ENCODE measurements around the gene SLC38A8. TPM values are rescaled to one million over a fixed set of nuclear protein-coding genes. Genes with fewer than 3 reads are reported as not detected.

Gene SLC38A8
- total RNA-seq, 2 experiments from 2014 or later = not detected

- Mint-ChIP-seq H3K27me3 (peaks cover 16% of the 10 kb centered on the region), H3K27ac (no peak overlapping the region), H3K4me3 (no peak overlapping the region), H3K9me3 (peaks cover 3% of the 10 kb centered on the region), H3K4me1 (no peaks in the 10 kb centered on the region), H3K36me3 (ENCODE audit: low read depth) (no peaks in the 10 kb centered on the region)
- ChIA-PET POLR2A (no interaction called here), CTCF (interaction anchor here (1.2 kb wide), 1 partner anchor 16 kb away, joined by 4 read pairs; no protein-coding TSS in a partner anchor)
- no peak for DNase-seq
These were observed 69.5 kb downstream of the SLC38A8 start for GRCh38 chr16:83973077-83973476.

DNA sequence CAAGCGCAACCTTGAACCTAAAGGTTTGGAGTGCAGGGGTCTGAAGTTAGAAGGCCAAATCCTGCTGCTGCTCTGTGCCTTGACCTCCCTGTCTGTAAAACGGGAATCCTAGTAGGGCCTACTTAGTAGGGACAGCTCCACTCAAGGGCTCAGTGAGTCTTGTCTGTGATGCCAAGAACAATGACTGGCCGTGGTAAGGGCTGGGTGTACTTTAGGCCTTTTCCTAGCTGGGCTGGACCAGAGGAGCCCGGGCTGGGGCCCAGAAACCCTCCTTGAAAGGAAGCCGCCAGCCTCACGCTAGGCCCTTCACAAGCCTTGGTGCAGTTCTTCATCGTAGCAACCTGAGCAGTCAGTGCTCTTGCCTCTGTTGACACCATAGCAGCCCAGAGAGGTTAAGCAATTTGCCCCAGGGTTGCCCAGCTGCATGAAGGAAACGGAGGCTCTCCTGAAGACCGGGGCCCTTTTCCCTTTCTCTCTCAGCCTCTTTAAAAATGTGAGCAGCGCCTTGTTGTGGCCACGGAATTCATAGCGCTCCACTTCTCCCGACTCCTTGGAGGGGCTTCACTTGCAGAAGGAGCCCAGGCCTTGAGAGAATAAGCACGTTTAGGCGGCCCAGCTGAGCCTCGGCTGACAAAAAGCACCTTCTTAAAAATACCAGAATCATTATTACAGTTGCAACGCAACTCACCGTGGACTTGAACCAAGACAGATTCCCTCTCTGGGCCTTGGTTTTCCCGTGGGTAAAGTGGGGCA, 70.2 kb downstream of the SLC38A8 start:
- H3K27me3 Mint-ChIP-seq = peaks cover 19% of the 10 kb centered on the region
- no peaks in the 10 kb centered on the region for H3K36me3 Mint-ChIP-seq (ENCODE audit: low read depth)
- CTCF ChIA-PET = interaction anchor here (1.2 to 2.1 kb wide), 3 partner anchors 16 to 215 kb away, joined by 3 to 5 read pairs (median 4); partner anchors contain the start of gene TAF1C
- H3K4me3 Mint-ChIP-seq = no peak overlapping the region
- no peaks in the 10 kb centered on the region for H3K9me3 Mint-ChIP-seq
- no peak for DNase-seq
- no peak overlapping the region for H3K27ac Mint-ChIP-seq
- H3K4me1 Mint-ChIP-seq = peaks cover 2% of the 10 kb centered on the region
- POLR2A ChIA-PET = no interaction called here

- H3K9me3 Mint-ChIP-seq = no peaks in the 10 kb centered on the region
These were observed 71.1 kb downstream of the SLC38A8 start for GRCh38 chr16:83971165-83972130.

GRCh38 chr16:83970430-83970815, 72.2 kb downstream of the SLC38A8 start:
- ChIA-PET POLR2A (no interaction called here), CTCF (interaction anchor here (1.0 to 2.1 kb wide), 4 partner anchors 13 to 217 kb away, joined by 3 to 5 read pairs (median 4); partner anchors contain the start of gene TAF1C)
- Mint-ChIP-seq H3K9me3 (no peaks in the 10 kb centered on the region), H3K36me3 (ENCODE audit: low read depth) (no peaks in the 10 kb centered on the region), H3K27me3 (peaks cover 19% of the 10 kb centered on the region), H3K27ac (no peak overlapping the region), H3K4me1 (peaks cover 2% of the 10 kb centered on the region), H3K4me3 (no peak overlapping the region)
- no peak for DNase-seq

More at GRCh38 chr16:83971165-83972130, 71.1 kb downstream of the SLC38A8 start:
- Mint-ChIP-seq H3K27ac (no peak overlapping the region), H3K36me3 (ENCODE audit: low read depth) (no peaks in the 10 kb centered on the region), H3K4me3 (no peak overlapping the region), H3K27me3 (peaks cover 19% of the 10 kb centered on the region), H3K4me1 (peaks cover 2% of the 10 kb centered on the region)
- CTCF ChIA-PET = interaction anchor here (1.0 to 2.1 kb wide), 5 partner anchors 14 to 216 kb away, joined by 3 to 5 read pairs (median 3); partner anchors contain the start of gene TAF1C
- POLR2A ChIA-PET = no interaction called here
- no peak for DNase-seq

DNA sequence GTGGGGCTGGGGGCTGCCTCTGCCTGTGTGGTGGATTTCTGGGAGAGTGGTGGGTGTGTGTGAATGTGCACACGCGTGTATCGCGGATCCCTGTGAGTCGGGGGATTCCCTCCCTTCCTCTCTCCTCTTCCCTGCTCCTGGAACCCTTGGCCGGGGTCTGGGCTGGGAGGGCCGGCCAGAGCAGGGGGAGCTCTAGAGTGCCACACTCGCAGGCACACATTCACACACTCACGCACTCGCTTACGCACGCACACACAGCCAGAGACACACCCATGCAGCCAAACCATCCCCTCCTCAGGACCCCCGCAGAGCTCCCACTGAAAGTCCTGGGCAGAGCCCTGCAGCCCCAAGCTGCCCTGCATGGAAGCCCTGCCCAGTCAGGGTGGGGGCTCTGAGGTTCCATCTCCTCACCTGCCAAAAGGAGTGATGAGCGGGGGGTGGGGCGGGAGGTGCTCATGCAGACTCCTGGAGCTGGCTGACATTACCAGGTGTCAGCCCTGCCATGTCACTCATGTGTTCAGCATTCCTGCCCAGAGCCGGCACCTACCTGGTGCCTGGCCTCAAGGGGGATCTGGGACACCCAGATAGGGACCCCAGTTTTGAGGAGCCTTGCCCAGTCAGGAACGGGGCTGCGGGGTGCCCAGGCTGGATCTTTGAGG, 72.7 kb downstream of the SLC38A8 start:
- CTCF ChIA-PET = interaction anchor here (1.7 to 2.1 kb wide), 2 partner anchors 12 to 217 kb away, joined by 4 to 5 read pairs; partner anchors contain the start of gene TAF1C

GRCh38 chr16:83968891-83969649, 73.5 kb downstream of the SLC38A8 start:
- Mint-ChIP-seq H3K4me3 (no peak overlapping the region), H3K9me3 (no peaks in the 10 kb centered on the region), H3K27ac (no peak overlapping the region), H3K4me1 (peaks cover 2% of the 10 kb centered on the region), H3K36me3 (ENCODE audit: low read depth) (no peaks in the 10 kb centered on the region), H3K27me3 (peaks cover 19% of the 10 kb centered on the region)
- DNase-seq = no peak
- CTCF ChIA-PET = no interaction called here
- POLR2A ChIA-PET = no interaction called here

More for the DNA sequence above, 72.7 kb downstream of the SLC38A8 start:
- Mint-ChIP-seq H3K27me3 (peaks cover 19% of the 10 kb centered on the region), H3K4me1 (peaks cover 2% of the 10 kb centered on the region), H3K27ac (no peak overlapping the region), H3K36me3 (ENCODE audit: low read depth) (no peaks in the 10 kb centered on the region), H3K4me3 (no peak overlapping the region), H3K9me3 (no peaks in the 10 kb centered on the region)
- POLR2A ChIA-PET = no interaction called here
- no peak for DNase-seq

DNA sequence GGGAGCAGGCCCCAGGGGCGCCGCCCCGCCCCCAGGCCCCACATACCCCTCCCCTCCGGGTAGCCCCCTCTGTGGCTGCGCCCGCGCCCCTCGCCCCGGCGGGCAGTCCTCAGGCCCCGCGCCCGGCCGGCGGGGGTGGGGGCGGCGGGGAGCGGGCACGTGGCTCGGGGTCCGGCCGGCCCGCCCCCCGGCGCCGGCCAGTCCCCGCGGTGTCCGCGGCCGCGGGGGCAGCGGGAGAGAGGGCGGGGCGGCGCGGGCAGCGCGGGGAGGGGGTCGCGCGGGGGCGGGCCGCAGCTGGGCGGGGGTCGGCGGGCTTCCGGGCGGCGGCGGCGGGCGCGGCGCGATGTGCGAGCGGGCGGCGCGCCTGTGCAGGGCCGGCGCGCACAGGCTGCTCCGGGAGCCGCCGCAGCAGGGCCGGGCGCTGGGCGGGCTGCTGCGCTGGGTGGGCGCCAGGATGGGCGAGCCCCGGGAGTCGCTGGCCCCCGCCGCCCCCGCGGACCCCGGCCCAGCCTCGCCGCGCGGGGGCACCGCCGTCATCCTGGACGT, 74.2 kb downstream of the SLC38A8 start:
- Mint-ChIP-seq H3K9me3 (no peaks in the 10 kb centered on the region), H3K36me3 (ENCODE audit: low read depth) (no peaks in the 10 kb centered on the region), H3K27me3 (peaks cover 19% of the 10 kb centered on the region), H3K4me3 (no peak overlapping the region), H3K4me1 (peaks cover 2% of the 10 kb centered on the region), H3K27ac (no peak overlapping the region)
- ChIA-PET POLR2A (no interaction called here), CTCF (no interaction called here)
- no peak for DNase-seq

DNA sequence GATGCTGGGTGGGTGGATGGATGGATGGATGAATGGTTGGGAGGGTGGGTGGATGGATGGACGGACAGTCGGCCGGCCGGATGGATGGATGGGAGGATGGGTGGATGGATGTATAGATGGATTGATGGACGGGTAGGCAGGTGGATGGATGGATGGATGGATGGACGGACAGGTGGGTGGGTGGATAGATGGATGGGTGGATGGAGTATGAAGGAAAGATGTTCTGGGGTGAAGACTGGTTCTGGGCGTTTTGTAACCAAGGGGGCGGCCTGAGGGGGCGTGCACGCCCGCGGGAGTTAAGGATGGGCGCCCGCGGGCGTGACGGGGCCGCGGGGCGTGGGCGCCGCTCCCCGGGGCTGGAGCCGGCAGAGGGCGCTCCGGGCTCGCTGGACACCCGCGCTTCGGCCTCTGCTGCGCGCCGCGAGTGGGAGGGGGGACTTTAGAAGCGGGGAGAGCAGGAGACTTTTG, 74.7 kb downstream of the SLC38A8 start, which contains the start of gene NECAB2:
Gene NECAB2, plus strand, starts transcription at position 407 of the 468 bp plus-strand sequence. CDS start 405 bp downstream, outside the sequence.
- H3K9me3 Mint-ChIP-seq = no peaks in the 10 kb centered on the region
- H3K27ac Mint-ChIP-seq = no peak within 1 kb of the TSS
- POLR2A ChIA-PET = no interaction called here
- H3K27me3 Mint-ChIP-seq = peaks cover 19% of the 10 kb centered on the region
- peaks cover 2% of the 10 kb centered on the region for H3K4me1 Mint-ChIP-seq
- DNase-seq = no peak
- no peak within 1 kb of the TSS for H3K4me3 Mint-ChIP-seq
- CTCF ChIA-PET = no interaction called here
- no peaks in the 10 kb centered on the region for H3K36me3 Mint-ChIP-seq (ENCODE audit: low read depth)

DNA sequence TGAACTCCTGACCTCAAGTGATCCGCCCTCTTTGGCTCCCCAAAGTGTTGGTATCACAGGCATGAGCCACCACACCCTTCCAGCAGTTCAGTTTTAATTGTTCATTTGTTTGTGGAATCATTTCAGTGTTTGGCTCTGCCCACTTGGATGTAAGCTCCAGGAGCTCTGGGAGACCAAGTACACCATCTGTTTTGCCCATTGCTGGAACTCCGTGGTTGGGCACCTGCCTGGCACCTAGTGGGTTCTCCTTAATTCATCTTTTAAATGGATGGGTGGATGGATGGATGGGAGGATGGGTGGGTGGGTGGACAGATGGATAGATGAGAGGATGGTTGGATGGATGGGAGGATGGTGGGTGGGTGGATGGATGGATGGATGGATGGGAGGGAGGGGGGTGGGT, 75.5 kb downstream of the SLC38A8 start:
- H3K9me3 Mint-ChIP-seq = no peaks in the 10 kb centered on the region
- H3K27ac Mint-ChIP-seq = no peak overlapping the region
- H3K27me3 Mint-ChIP-seq = peaks cover 19% of the 10 kb centered on the region
- no peaks in the 10 kb centered on the region for H3K36me3 Mint-ChIP-seq (ENCODE audit: low read depth)
- no peak for DNase-seq
- peaks cover 2% of the 10 kb centered on the region for H3K4me1 Mint-ChIP-seq
- POLR2A ChIA-PET = no interaction called here
- CTCF ChIA-PET = no interaction called here
- H3K4me3 Mint-ChIP-seq = no peak overlapping the region

DNA sequence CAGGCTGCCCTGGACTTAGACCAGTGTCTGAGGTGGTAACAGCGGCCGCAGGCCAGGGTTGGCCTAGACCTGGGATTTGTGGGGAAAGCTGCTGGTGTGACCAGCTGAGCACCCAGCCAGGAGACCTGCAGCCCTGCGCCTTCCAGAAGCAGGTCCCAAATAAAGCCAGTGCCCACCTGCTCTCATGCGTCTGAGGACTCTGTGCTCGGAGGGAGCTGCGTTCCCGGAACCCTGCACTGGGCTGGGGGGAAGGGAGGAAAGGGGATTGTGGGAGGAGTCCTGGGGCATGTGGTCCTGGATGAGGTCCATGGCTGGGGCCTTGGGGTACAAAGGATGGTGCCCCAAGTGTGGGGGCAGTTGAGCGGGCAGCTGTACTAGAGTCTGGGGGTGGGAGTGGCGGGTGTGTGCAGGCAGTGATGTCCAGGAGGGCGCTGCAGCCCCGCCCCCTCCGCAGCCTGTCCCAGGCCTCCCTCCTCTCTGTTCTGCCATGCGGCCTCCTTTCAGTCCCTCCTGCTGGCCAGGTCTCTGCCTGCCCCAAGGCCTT, 76.4 kb downstream of the SLC38A8 start:
- peaks cover 2% of the 10 kb centered on the region for H3K4me1 Mint-ChIP-seq
- no peaks in the 10 kb centered on the region for H3K36me3 Mint-ChIP-seq (ENCODE audit: low read depth)
- CTCF ChIA-PET = no interaction called here
- H3K9me3 Mint-ChIP-seq = no peaks in the 10 kb centered on the region
- H3K27me3 Mint-ChIP-seq = peaks cover 16% of the 10 kb centered on the region
- no peak for DNase-seq
- no peak overlapping the region for H3K27ac Mint-ChIP-seq
- no peak overlapping the region for H3K4me3 Mint-ChIP-seq
- POLR2A ChIA-PET = no interaction called here

DNA sequence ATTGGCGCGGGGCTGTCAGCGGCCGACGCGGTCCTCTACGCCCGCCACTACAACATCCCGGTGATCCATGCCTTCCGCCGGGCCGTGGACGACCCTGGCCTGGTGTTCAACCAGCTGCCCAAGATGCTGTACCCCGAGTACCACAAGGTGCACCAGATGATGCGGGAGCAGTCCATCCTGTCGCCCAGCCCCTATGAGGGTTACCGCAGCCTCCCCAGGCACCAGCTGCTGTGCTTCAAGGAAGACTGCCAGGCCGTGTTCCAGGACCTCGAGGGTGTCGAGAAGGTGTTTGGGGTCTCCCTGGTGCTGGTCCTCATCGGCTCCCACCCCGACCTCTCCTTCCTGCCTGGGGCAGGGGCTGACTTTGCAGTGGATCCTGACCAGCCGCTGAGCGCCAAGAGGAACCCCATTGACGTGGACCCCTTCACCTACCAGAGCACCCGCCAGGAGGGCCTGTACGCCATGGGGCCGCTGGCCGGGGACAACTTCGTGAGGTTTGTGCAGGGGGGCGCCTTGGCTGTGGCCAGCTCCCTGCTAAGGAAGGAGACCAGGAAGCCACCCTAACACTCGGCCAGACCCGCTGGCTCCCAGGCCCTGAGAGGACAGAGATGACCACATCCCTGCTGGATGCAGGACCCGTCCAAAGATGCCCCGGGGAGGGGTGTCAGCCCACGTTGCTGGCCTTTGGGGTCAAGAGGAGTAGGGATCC, 77.0 kb downstream of the SLC38A8 start:
- H3K27ac Mint-ChIP-seq = no peak overlapping the region
- no peak for DNase-seq
- peaks cover 16% of the 10 kb centered on the region for H3K27me3 Mint-ChIP-seq
- peaks cover 2% of the 10 kb centered on the region for H3K4me1 Mint-ChIP-seq
- POLR2A ChIA-PET = no interaction called here
- H3K9me3 Mint-ChIP-seq = no peaks in the 10 kb centered on the region
- H3K4me3 Mint-ChIP-seq = no peak overlapping the region
- CTCF ChIA-PET = interaction anchor here (1.3 kb wide), 1 partner anchor 221 kb away, joined by 3 read pairs; the partner anchor contains the start of gene TAF1C
- no peaks in the 10 kb centered on the region for H3K36me3 Mint-ChIP-seq (ENCODE audit: low read depth)
